GM12878 (cell line): Measurements from ENCODE around the gene NCAPD2.

Experiments
- CBX3 ChIP-seq: fragments of 200-600 bp; sonication (generic); IDR thresholded peaks from 2 replicates; pipeline ENCODE4 v1.6.1; 2016; ENCODE audit warnings: low read depth, borderline replicate concordance
- FOXK2 ChIP-seq: fragments of 450-650 bp; IDR thresholded peaks from 2 replicates; pipeline ENCODE4 v1.6.1; 2017; ENCODE audit warnings: mild to moderate bottlenecking, moderate library complexity
- MEF2A ChIP-seq: IDR thresholded peaks from 2 replicates; pipeline ENCODE4 v1.6.1; 2011; ENCODE audit warnings: low read depth, mild to moderate bottlenecking, low read length, moderate library complexity; ENCODE audit not compliant: insufficient read depth
- NFYA ChIP-seq: IDR thresholded peaks from 2 replicates; pipeline ENCODE4 v1.6.1; 2011; ENCODE audit warnings: low read depth, mild to moderate bottlenecking, low read length, improper control_type of control experiment, borderline replicate concordance
- POLR2A ChIP-seq: IDR thresholded peaks from 2 replicates; pipeline ENCODE4 v1.6.1; 2011; ENCODE audit warnings: low read depth, mild to moderate bottlenecking, low read length
- POLR2AphosphoS5 ChIP-seq: IDR thresholded peaks from 2 replicates; pipeline ENCODE4 v1.6.1; 2011; ENCODE audit warnings: mild to moderate bottlenecking, low read length, inconsistent platforms
- RBBP5 ChIP-seq: fragments of 200-600 bp; sonication (generic); conservative IDR thresholded peaks from 2 replicates; pipeline ENCODE4 v1.6.1; 2016
- RELA ChIP-seq: fragments of 450-650 bp; IDR thresholded peaks from 2 replicates; pipeline ENCODE4 v1.8.0; 2014; ENCODE audit warnings: borderline replicate concordance; ENCODE audit not compliant: partially characterized antibody
- ZNF274 ChIP-seq: IDR thresholded peaks from one replicate; pipeline ENCODE4 v1.8.0; 2011; ENCODE audit not compliant: insufficient read length, insufficient read depth
- ZNF384 ChIP-seq: IDR thresholded peaks from 2 replicates; pipeline ENCODE4 v1.6.1; 2012; ENCODE audit warnings: low read depth, mild to moderate bottlenecking, low read length, improper control_type of control experiment, borderline replicate concordance
- TF ChIP-seq, protein P1 (sequence below), 3 experiments: IDR thresholded peaks in 2 of 3; conservative IDR thresholded peaks in 1 of 3; 2 replicates each; pipeline ENCODE4 v1.5.1; 2011; ENCODE audit warnings: low read depth in 3 of 3, low read length in 3 of 3, mild to moderate bottlenecking in 3 of 3, control low read depth in 2 of 3, moderate library complexity in 2 of 3, inconsistent platforms in 1 of 3, mixed read lengths in 1 of 3; ENCODE audit not compliant: control insufficient read depth in 2 of 3, insufficient read depth in 1 of 3; ENCODE audit errors: extremely low read depth in 1 of 3
- TF ChIP-seq, protein P2 (sequence below): fragments of 450-650 bp; IDR thresholded peaks from 2 replicates; pipeline ENCODE4 v1.6.1; 2016; ENCODE audit warnings: mild to moderate bottlenecking
- TF ChIP-seq, protein P3 (sequence below): fragments of 450-650 bp; IDR thresholded peaks from 2 replicates; pipeline ENCODE4 v1.6.1; 2016; ENCODE audit warnings: mild to moderate bottlenecking, moderate library complexity, borderline replicate concordance

DNA sequence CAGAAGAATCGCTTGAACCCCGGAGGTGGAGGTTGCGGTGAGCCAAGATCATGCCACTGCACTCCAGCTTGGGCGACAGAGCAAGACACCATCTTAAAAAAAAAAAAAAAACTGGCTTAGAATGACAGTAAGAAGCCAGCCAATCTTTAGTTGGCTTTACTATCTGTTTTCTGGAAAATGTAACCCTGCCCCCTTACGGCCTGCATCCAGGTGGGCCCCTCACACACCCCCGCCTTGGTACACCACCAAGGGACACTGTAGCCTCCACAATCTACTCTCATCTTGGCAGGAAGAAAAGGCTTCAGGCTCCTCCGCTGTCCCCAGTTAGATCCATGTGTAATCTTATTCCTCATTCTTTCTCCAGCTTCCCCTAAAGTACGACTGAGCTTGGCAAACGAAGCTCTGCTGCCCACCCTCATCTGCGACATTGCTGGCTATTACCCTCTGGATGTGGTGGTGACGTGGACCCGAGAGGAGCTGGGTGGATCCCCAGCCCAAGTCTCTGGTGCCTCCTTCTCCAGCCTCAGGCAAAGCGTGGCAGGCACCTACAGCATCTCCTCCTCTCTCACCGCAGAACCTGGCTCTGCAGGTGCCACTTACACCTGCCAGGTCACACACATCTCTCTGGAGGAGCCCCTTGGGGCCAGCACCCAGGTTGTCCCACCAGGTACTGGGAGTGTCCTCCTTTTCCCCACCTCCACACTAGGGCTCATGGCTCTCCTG lies 35.5 kb upstream of the NCAPD2 start:
- no peak for TF ChIP-seq ZNF274
- no peak for TF ChIP-seq FOXK2
- no peak for TF ChIP-seq RBBP5
- TF ChIP-seq, protein P1, sequence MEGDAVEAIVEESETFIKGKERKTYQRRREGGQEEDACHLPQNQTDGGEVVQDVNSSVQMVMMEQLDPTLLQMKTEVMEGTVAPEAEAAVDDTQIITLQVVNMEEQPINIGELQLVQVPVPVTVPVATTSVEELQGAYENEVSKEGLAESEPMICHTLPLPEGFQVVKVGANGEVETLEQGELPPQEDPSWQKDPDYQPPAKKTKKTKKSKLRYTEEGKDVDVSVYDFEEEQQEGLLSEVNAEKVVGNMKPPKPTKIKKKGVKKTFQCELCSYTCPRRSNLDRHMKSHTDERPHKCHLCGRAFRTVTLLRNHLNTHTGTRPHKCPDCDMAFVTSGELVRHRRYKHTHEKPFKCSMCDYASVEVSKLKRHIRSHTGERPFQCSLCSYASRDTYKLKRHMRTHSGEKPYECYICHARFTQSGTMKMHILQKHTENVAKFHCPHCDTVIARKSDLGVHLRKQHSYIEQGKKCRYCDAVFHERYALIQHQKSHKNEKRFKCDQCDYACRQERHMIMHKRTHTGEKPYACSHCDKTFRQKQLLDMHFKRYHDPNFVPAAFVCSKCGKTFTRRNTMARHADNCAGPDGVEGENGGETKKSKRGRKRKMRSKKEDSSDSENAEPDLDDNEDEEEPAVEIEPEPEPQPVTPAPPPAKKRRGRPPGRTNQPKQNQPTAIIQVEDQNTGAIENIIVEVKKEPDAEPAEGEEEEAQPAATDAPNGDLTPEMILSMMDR (IDR thresholded peaks at IDR 0.05 in 2 of 3, conservative IDR thresholded peaks at IDR 0.05 in 1 of 3; ENCODE audit: control insufficient read depth in 2 of 3, extremely low read depth in 1 of 3, insufficient read depth in 1 of 3, low read depth in 3 of 3, low read length in 3 of 3): no peak
- no peak for TF ChIP-seq NFYA
- TF ChIP-seq, protein P2, sequence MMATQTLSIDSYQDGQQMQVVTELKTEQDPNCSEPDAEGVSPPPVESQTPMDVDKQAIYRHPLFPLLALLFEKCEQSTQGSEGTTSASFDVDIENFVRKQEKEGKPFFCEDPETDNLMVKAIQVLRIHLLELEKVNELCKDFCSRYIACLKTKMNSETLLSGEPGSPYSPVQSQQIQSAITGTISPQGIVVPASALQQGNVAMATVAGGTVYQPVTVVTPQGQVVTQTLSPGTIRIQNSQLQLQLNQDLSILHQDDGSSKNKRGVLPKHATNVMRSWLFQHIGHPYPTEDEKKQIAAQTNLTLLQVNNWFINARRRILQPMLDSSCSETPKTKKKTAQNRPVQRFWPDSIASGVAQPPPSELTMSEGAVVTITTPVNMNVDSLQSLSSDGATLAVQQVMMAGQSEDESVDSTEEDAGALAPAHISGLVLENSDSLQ: no peak
- 0 out of 2 replicates have a peak, but pooled peaks have one; percentile 20 for TF ChIP-seq POLR2AphosphoS5
- TF ChIP-seq ZNF384: no peak
- no peak for TF ChIP-seq RELA
- no peak for TF ChIP-seq CBX3
- TF ChIP-seq POLR2A: peak; percentile 70
- TF ChIP-seq, protein P3, sequence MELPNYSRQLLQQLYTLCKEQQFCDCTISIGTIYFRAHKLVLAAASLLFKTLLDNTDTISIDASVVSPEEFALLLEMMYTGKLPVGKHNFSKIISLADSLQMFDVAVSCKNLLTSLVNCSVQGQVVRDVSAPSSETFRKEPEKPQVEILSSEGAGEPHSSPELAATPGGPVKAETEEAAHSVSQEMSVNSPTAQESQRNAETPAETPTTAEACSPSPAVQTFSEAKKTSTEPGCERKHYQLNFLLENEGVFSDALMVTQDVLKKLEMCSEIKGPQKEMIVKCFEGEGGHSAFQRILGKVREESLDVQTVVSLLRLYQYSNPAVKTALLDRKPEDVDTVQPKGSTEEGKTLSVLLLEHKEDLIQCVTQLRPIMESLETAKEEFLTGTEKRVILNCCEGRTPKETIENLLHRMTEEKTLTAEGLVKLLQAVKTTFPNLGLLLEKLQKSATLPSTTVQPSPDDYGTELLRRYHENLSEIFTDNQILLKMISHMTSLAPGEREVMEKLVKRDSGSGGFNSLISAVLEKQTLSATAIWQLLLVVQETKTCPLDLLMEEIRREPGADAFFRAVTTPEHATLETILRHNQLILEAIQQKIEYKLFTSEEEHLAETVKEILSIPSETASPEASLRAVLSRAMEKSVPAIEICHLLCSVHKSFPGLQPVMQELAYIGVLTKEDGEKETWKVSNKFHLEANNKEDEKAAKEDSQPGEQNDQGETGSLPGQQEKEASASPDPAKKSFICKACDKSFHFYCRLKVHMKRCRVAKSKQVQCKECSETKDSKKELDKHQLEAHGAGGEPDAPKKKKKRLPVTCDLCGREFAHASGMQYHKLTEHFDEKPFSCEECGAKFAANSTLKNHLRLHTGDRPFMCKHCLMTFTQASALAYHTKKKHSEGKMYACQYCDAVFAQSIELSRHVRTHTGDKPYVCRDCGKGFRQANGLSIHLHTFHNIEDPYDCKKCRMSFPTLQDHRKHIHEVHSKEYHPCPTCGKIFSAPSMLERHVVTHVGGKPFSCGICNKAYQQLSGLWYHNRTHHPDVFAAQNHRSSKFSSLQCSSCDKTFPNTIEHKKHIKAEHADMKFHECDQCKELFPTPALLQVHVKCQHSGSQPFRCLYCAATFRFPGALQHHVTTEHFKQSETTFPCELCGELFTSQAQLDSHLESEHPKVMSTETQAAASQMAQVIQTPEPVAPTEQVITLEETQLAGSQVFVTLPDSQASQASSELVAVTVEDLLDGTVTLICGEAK: no peak
- TF ChIP-seq MEF2A: no peak
